H1 (cell line): Measurements from ENCODE around the gene NAA11. TPM values are rescaled to one million over a fixed set of nuclear protein-coding genes. Genes with fewer than 3 reads are reported as not detected.
A peak's percentile ranks its signal among the peaks of the same experiment; 100 is the strongest.

ENCODE experiments used
- CTCF ChIA-PET: fragments of 300-600 bp; sonication (Branson Sonifier 250); formaldehyde crosslinking; loops from one replicate; lab custom pipeline; 2021; ENCODE audit not compliant: partially characterized antibody; lab: Charles Lee
- POLR2A ChIA-PET: fragments of 300-600 bp; sonication (Branson Sonifier 250); formaldehyde crosslinking; loops from one replicate; lab custom pipeline; 2021; ENCODE audit warnings: inconsistent platforms; ENCODE audit not compliant: partially characterized antibody; lab: Charles Lee
- DNase-seq, 2 experiments: peaks; one replicate each; pipeline versions ENCODE4 v3.0.0 to v3.0.0-alpha.2; 2010 to 2022; ENCODE audit warnings: low spot score in 2 of 2, low read depth in 1 of 2, mixed read lengths in 1 of 2
- FAIRE-seq: peaks from 2 replicates; lab custom pipeline; 2011; peaks lifted over from hg19 to GRCh38; lab: Jason Lieb, UNC
- H2AFZ ChIP-seq: 2 replicates; pipeline ENCODE4 v1.8.1; 2012; ENCODE audit warnings: low read length, inconsistent platforms
- H2AK5ac ChIP-seq: 2 replicates; pipeline ENCODE4 v1.6.1; 2013; ENCODE audit warnings: low read depth, low read length
- H2BK120ac ChIP-seq: replicated peaks from 2 replicates; pipeline ENCODE3; 2013; ENCODE audit warnings: low read depth, low read length, inconsistent platforms
- H2BK12ac ChIP-seq: 2 replicates; pipeline ENCODE4 v1.6.1; 2013; ENCODE audit warnings: low read depth, low read length
- H2BK15ac ChIP-seq: 2 replicates; pipeline ENCODE4 v1.6.1; 2013; ENCODE audit warnings: low read length
- H2BK20ac ChIP-seq: 2 replicates; pipeline ENCODE4 v1.6.1; 2013; ENCODE audit warnings: low read length
- H2BK5ac ChIP-seq: 2 replicates; pipeline ENCODE4 v1.6.1; 2013; ENCODE audit warnings: low read depth, low read length
- H3K14ac ChIP-seq: 2 replicates; pipeline ENCODE4 v1.6.1; 2013; ENCODE audit warnings: inconsistent platforms; ENCODE audit not compliant: insufficient read length
- H3K18ac ChIP-seq: 2 replicates; pipeline ENCODE4 v1.6.1; 2013; ENCODE audit warnings: low read length; ENCODE audit errors: extremely low read depth
- H3K23ac ChIP-seq: 2 replicates; pipeline ENCODE4 v1.6.1; 2013; ENCODE audit warnings: inconsistent platforms; ENCODE audit not compliant: insufficient read length
- H3K23me2 ChIP-seq: 2 replicates; pipeline ENCODE4 v1.6.1; 2013; ENCODE audit warnings: low read depth, low read length
- H3K27ac ChIP-seq: 2 replicates; pipeline ENCODE4 v1.6.1; 2011; ENCODE audit warnings: low read depth, low read length, inconsistent platforms
- H3K27me3 ChIP-seq, 4 experiments: replicated peaks in 1 of 4; 1 replicate in 1 of 4; 2 replicates in 3 of 4; pipeline versions ENCODE4 v1.6.1 to v1.8.1; 2011 to 2013; ENCODE audit warnings: low read length in 3 of 4, mild to moderate bottlenecking in 3 of 4, inconsistent platforms in 2 of 4, mixed read lengths in 2 of 4, moderate library complexity in 1 of 4; ENCODE audit not compliant: control insufficient read depth in 3 of 4, insufficient read depth in 3 of 4; ENCODE audit errors: extremely low read depth in 1 of 4
- H3K36me3 ChIP-seq, 4 experiments: 2 replicates each; pipeline versions ENCODE4 v1.6.1 to v1.8.1; 2011 to 2013; ENCODE audit warnings: mild to moderate bottlenecking in 4 of 4, low read length in 3 of 4, moderate library complexity in 2 of 4, control low read depth in 1 of 4, inconsistent platforms in 1 of 4; ENCODE audit not compliant: insufficient read depth in 4 of 4, control insufficient read depth in 2 of 4
- H3K4ac ChIP-seq: replicated peaks from 2 replicates; pipeline ENCODE3; 2013; ENCODE audit warnings: low read length, low read depth, mixed read lengths, inconsistent platforms; ENCODE audit not compliant: insufficient read length
- H3K4me1 ChIP-seq, 4 experiments: replicated peaks in 1 of 4; 1 replicate in 1 of 4; 2 replicates in 3 of 4; pipeline versions ENCODE4 v1.6.1 to v1.8.1; 2011 to 2013; ENCODE audit warnings: low read length in 3 of 4, inconsistent platforms in 2 of 4, mixed read lengths in 1 of 4; ENCODE audit not compliant: insufficient read depth in 4 of 4, control insufficient read depth in 3 of 4
- H3K4me2 ChIP-seq, 2 experiments: 2 replicates each; pipeline versions ENCODE4 v1.6.1 to v1.8.1; 2011 to 2013; ENCODE audit warnings: low read depth in 2 of 2, low read length in 2 of 2, control low read depth in 1 of 2, inconsistent platforms in 1 of 2, mild to moderate bottlenecking in 1 of 2; ENCODE audit not compliant: insufficient read depth in 1 of 2
- H3K4me3 ChIP-seq, 4 experiments: fragments of 200-600, 300-600 bp in 1 of 4; sonication (generic), shearing (Covaris generic), sonication (Bioruptor Twin) in 1 of 4; 2 replicates each; pipeline versions ENCODE4 v1.5.1 to v1.8.1; 2011 to 2016; ENCODE audit warnings: low read length in 4 of 4, low read depth in 3 of 4, control low read depth in 2 of 4, inconsistent platforms in 2 of 4, mild to moderate bottlenecking in 2 of 4, mixed read lengths in 1 of 4, moderate library complexity in 1 of 4; ENCODE audit not compliant: insufficient read depth in 2 of 4; ENCODE audit errors: extremely low read depth in 1 of 4
- H3K56ac ChIP-seq: replicated peaks from 2 replicates; pipeline ENCODE3; 2013; ENCODE audit warnings: low read depth, mild to moderate bottlenecking, mixed read lengths, low read length, inconsistent platforms; ENCODE audit not compliant: insufficient read length
- H3K79me1 ChIP-seq: 2 replicates; pipeline ENCODE4 v1.6.1; 2013; ENCODE audit warnings: low read depth, low read length, control low read depth
- H3K79me2 ChIP-seq, 2 experiments: 2 replicates each; pipeline versions ENCODE4 v1.6.1 to v1.8.1; 2012 to 2013; ENCODE audit warnings: low read length in 2 of 2, mild to moderate bottlenecking in 2 of 2, inconsistent platforms in 1 of 2; ENCODE audit not compliant: insufficient read depth in 2 of 2, control insufficient read depth in 1 of 2
- H3K9ac ChIP-seq, 4 experiments: replicated peaks in 1 of 4; 1 replicate in 1 of 4; 2 replicates in 3 of 4; pipeline versions ENCODE4 v1.6.1 to v1.8.1; 2011 to 2013; ENCODE audit warnings: low read depth in 3 of 4, low read length in 3 of 4, control low read depth in 2 of 4, mild to moderate bottlenecking in 2 of 4, moderate library complexity in 2 of 4, inconsistent platforms in 1 of 4; ENCODE audit errors: extremely low read depth in 1 of 4
- H3K9me3 ChIP-seq, 2 experiments: 2 replicates each; pipeline versions ENCODE4 v1.6.1 to v1.8.1; 2012 to 2013; ENCODE audit warnings: mild to moderate bottlenecking in 2 of 2, moderate library complexity in 2 of 2, control low read depth in 1 of 2, inconsistent platforms in 1 of 2, low read depth in 1 of 2, low read length in 1 of 2, mixed read lengths in 1 of 2; ENCODE audit not compliant: insufficient read depth in 2 of 2
- H4K20me1 ChIP-seq, 2 experiments: replicated peaks in 1 of 2; 2 replicates each; pipeline versions ENCODE3 to v1.8.1; 2011 to 2013; ENCODE audit warnings: inconsistent platforms in 2 of 2, low read length in 2 of 2, mild to moderate bottlenecking in 1 of 2; ENCODE audit not compliant: insufficient read depth in 2 of 2, control insufficient read depth in 1 of 2
- H4K5ac ChIP-seq: 2 replicates; pipeline ENCODE4 v1.6.1; 2013; ENCODE audit warnings: low read length, low read depth, mixed read lengths, inconsistent platforms; ENCODE audit not compliant: insufficient read length
- H4K8ac ChIP-seq: 2 replicates; pipeline ENCODE4 v1.8.0; 2013; ENCODE audit warnings: mild to moderate bottlenecking, moderate library complexity, low read length, inconsistent platforms; ENCODE audit not compliant: insufficient read depth; ENCODE audit errors: extremely low read depth
- H4K91ac ChIP-seq: replicated peaks from 2 replicates; pipeline ENCODE3; 2013; ENCODE audit warnings: low read length, mixed read lengths, inconsistent platforms; ENCODE audit not compliant: insufficient read length
- E2F6 ChIP-seq: IDR thresholded peaks from 2 replicates; pipeline ENCODE4 v1.6.1; 2012; ENCODE audit warnings: inconsistent platforms
- MAX ChIP-seq: IDR thresholded peaks from 2 replicates; pipeline ENCODE4 v1.6.1; 2012; ENCODE audit warnings: inconsistent platforms
- NRF1 ChIP-seq: IDR thresholded peaks from 2 replicates; pipeline ENCODE4 v1.6.1; 2011; ENCODE audit warnings: mild to moderate bottlenecking, low read depth, low read length, improper control_type of control experiment
- SIRT6 ChIP-seq: IDR thresholded peaks from one replicate; pipeline ENCODE4 v1.7.1; 2012; ENCODE audit warnings: low read length, inconsistent platforms
- TAF7 ChIP-seq: optimal IDR thresholded peaks from 2 replicates; pipeline ENCODE3; 2011; ENCODE audit warnings: low read depth, mild to moderate bottlenecking, inconsistent platforms, low read length, moderate library complexity, borderline replicate concordance
- WGBS, 2 experiments: shearing (Covaris generic) in 1 of 2; methylation state at CpG; one replicate each; pipeline versions ENCODE4 v1.1.6 to v1.1.7; 2013 to 2015; ENCODE audit warnings: low lambda C conversion rate in 2 of 2, mixed read lengths in 2 of 2, inconsistent platforms in 1 of 2, low coverage in 1 of 2, missing lambda C conversion rate in 1 of 2; ENCODE audit not compliant: insufficient replicate concordance in 2 of 2, insufficient coverage in 1 of 2, insufficient read length in 1 of 2; ENCODE audit errors: extremely low coverage in 1 of 2, missing lambda C conversion rate in 1 of 2; 5-methylcytosine and 5-hydroxymethylcytosine counted together
- polyA plus RNA-seq, 7 experiments: library from polyadenylated mRNA; depleted of rRNA in 3 of 7; stranded (reverse) in 5 of 7; unstranded in 2 of 7; fragments of >200 nt in 5 of 7; fragments of 200-250 nt in 2 of 7; gene quantifications; 1 replicate in 5 of 7; 2 replicates in 1 of 7; 4 replicates in 1 of 7; pipeline versions ENCODE4 v1.2.1 to v1.2.3, GENCODE V29; 2011 to 2013; ENCODE audit warnings: missing spikeins in 2 of 7, mixed read lengths in 2 of 7
- total RNA-seq: library from RNA; stranded (reverse); fragmentation: NEBNext Ultra II Directional; extraction: Animal tissue kit (Norgen Biotek cat#: 25700); gene quantifications from 2 replicates; pipeline ENCODE4 v1.2.1, GENCODE V29; 2021

Gene NAA11
- total and polyA plus RNA-seq, 2 of the 8 experiments (the other 6 are each of a cell fraction or from before 2014, with no cell fraction given): not detected

- H3K4me3 ChIP-seq: no peak overlapping the region
- H4K5ac ChIP-seq: no peak overlapping the region
- no peaks in the 10 kb centered on the region for H3K23me2 ChIP-seq
- no peak for TF ChIP-seq SIRT6
- TF ChIP-seq E2F6: no peak
- TF ChIP-seq TAF7: no peak
- no peak for TF ChIP-seq MAX
- no peak for TF ChIP-seq NRF1
- no peak overlapping the region for H3K27ac ChIP-seq
- no peaks in the 10 kb centered on the region for H3K27me3 ChIP-seq
- no peak overlapping the region for H2BK12ac ChIP-seq
- no peak overlapping the region for H4K8ac ChIP-seq
- H3K4me1 ChIP-seq: no peaks in the 10 kb centered on the region
- DNase-seq (no peak), FAIRE-seq (no peak)
- no peaks in the 10 kb centered on the region for H3K9me3 ChIP-seq
- H3K36me3 ChIP-seq: no peaks in the 10 kb centered on the region
- CTCF ChIA-PET: no interaction called here
- no peak overlapping the region for H2BK5ac ChIP-seq
- no peak overlapping the region for H3K18ac ChIP-seq
- POLR2A ChIA-PET: no interaction called here
- no peak overlapping the region for H2BK120ac ChIP-seq
- H2AK5ac ChIP-seq: no peak overlapping the region
- H3K4ac ChIP-seq: no peak overlapping the region
- H4K20me1 ChIP-seq: no peaks in the 10 kb centered on the region
- WGBS, 2 experiments: 94% methylated on average over 8 of the region's 8 CpGs; no CpG with 5 or more reads in 1 of the 2 experiments
- H2BK20ac ChIP-seq: no peak overlapping the region
- no peak overlapping the region for H3K4me2 ChIP-seq
- H2AFZ ChIP-seq: 0 out of 2 replicates have a peak overlapping the region, but pooled peaks have one; percentile 49
- H3K79me1 ChIP-seq: no peaks in the 10 kb centered on the region
- no peaks in the 10 kb centered on the region for H3K79me2 ChIP-seq
- H3K9ac ChIP-seq: no peak overlapping the region
- no peak overlapping the region for H2BK15ac ChIP-seq
- no peak overlapping the region for H3K56ac ChIP-seq
- H3K14ac ChIP-seq: no peak overlapping the region
- H3K23ac ChIP-seq: no peak overlapping the region
- no peak overlapping the region for H4K91ac ChIP-seq
These were observed 31.5 kb upstream of the NAA11 start for GRCh38 chr4:79357365-79357764.
